ENCODE measurements around the gene KIF6.

DNA sequence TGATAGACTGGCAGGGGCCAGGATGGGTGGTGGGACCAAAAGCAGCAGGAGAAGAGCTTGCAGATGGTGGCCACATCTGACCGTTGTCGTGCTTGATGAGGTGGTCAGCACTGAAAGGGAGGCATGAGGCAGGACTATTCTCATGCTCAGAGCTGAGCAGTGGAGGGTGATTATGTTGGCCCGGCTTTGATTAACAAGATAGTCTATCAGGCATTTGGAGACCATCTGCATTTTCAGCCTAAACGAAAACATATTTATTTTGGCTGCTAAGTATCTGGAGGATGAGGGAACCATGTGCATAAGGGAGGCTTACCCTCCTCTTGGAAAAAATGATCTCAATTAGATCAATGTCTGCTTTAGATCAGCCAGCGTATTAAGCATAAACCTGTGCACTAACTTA is 261.1 kb downstream of the KIF6 start:
- TF ChIP-seq, protein P1, sequence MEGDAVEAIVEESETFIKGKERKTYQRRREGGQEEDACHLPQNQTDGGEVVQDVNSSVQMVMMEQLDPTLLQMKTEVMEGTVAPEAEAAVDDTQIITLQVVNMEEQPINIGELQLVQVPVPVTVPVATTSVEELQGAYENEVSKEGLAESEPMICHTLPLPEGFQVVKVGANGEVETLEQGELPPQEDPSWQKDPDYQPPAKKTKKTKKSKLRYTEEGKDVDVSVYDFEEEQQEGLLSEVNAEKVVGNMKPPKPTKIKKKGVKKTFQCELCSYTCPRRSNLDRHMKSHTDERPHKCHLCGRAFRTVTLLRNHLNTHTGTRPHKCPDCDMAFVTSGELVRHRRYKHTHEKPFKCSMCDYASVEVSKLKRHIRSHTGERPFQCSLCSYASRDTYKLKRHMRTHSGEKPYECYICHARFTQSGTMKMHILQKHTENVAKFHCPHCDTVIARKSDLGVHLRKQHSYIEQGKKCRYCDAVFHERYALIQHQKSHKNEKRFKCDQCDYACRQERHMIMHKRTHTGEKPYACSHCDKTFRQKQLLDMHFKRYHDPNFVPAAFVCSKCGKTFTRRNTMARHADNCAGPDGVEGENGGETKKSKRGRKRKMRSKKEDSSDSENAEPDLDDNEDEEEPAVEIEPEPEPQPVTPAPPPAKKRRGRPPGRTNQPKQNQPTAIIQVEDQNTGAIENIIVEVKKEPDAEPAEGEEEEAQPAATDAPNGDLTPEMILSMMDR (IDR thresholded peaks at IDR 0.05), result no peak
- no peak for TF ChIP-seq POLR2A (IDR thresholded peaks at IDR 0.05)
